OCI-LY1 (cell line): ENCODE results near the gene TMEM51.

ENCODE experiments used
- CTCF ChIP-seq: fragments of 200-600 bp; sonication (generic), shearing (Covaris generic); IDR thresholded peaks from 2 replicates; pipeline ENCODE4 v1.5.1; 2017; ENCODE audit warnings: mild to moderate bottlenecking, antibody characterized with exemption, low read length, moderate library complexity, mixed read lengths
- EZH2 ChIP-seq: fragments of 200-600 bp; sonication (generic), shearing (Covaris generic); IDR thresholded peaks from 2 replicates; pipeline ENCODE4 v1.8.0; 2017; ENCODE audit warnings: borderline replicate concordance, mixed run types, mild to moderate bottlenecking, antibody characterized with exemption, low read length, moderate library complexity, mixed read lengths

- TF ChIP-seq CTCF (no peak), EZH2 (no peak)
These were observed 11.5 kb upstream of the TMEM51 start for GRCh38 chr1:15141935-15142539.
